K562 (cell line): ENCODE data around the gene HRH1. TPM values are rescaled to one million over a fixed set of nuclear protein-coding genes. Genes with fewer than 3 reads are reported as not detected.
"Not testable (repeated sequence)": the region's sequence is repeated elsewhere in the genome, so short reads cannot be mapped to it uniquely, and the experiment has no call there.

Experiments used
- ATAC-seq: fragments of 200-7000 bp; cut with Tn5 transposase; 3 replicates; pipeline ENCODE4 v1.9.1; 2020; ENCODE audit warnings: moderate library complexity
- BruUV-seq: library from RNA; stranded (reverse); fragments of 400-500 nt; replicated peaks from 2 replicates; lab custom pipeline; 2021; lab: Mats Ljungman, UMichigan
- CTCF ChIA-PET: fragments of 300-600 bp; formaldehyde crosslinking; extraction: SDS; loops from one replicate; lab custom pipeline; 2021; ENCODE audit warnings: low intra/inter-chr PET ratio; lab: Yijun Ruan, JAX
- POLR2A ChIA-PET: fragments of 300-600, 350-650 bp; sonication (Branson Sonifier 250); formaldehyde crosslinking; extraction: SDS; loops from one replicate; lab custom pipeline; 2021; ENCODE audit warnings: antibody characterized with exemption, inconsistent platforms; lab: Yijun Ruan, JAX
- DNase-seq, 4 experiments: peaks; one replicate each; pipeline versions ENCODE4 v3.0.0 to v3.0.0-alpha.2; 2011 to 2018; ENCODE audit warnings: low spot score in 3 of 4, mixed read lengths in 3 of 4; ENCODE audit errors: extremely low read depth in 1 of 4
- FAIRE-seq: peaks from 2 replicates; lab custom pipeline; 2011; peaks lifted over from hg19 to GRCh38; lab: Jason Lieb, UNC
- H2AFZ ChIP-seq: 2 replicates; pipeline ENCODE4 v1.6.0; 2011; ENCODE audit warnings: low read depth, low read length, control low read depth, inconsistent platforms
- H3K27ac ChIP-seq: fragments of 200-600 bp; 3 replicates; pipeline ENCODE4 v1.8.0; 2011; ENCODE audit warnings: low read depth, mild to moderate bottlenecking, control low read depth, inconsistent platforms, low read length, moderate library complexity, mixed read lengths; ENCODE audit errors: extremely low read depth
- H3K27me3 ChIP-seq, 2 experiments: fragments of 300-600 bp in 1 of 2; 2 replicates in 1 of 2; 3 replicates in 1 of 2; pipeline versions ENCODE4 v1.6.0 to v1.8.0; 2011; ENCODE audit warnings: inconsistent platforms in 2 of 2, low read length in 2 of 2, mild to moderate bottlenecking in 1 of 2, mixed read lengths in 1 of 2, moderate library complexity in 1 of 2; ENCODE audit not compliant: control insufficient read depth in 2 of 2, insufficient read depth in 2 of 2
- H3K36me3 ChIP-seq: fragments of 300-600 bp; 3 replicates; pipeline ENCODE4 v1.8.0; 2011; ENCODE audit warnings: mild to moderate bottlenecking, low read length, inconsistent platforms; ENCODE audit not compliant: control insufficient read depth, insufficient read depth
- H3K4me1 ChIP-seq, 2 experiments: fragments of 200-600 bp in 1 of 2; replicated peaks in 1 of 2; 2 replicates in 1 of 2; 3 replicates in 1 of 2; pipeline versions ENCODE4 v1.5.1 to v1.8.0; 2011; ENCODE audit warnings: inconsistent platforms in 2 of 2, low read length in 2 of 2, mild to moderate bottlenecking in 1 of 2, mixed read lengths in 1 of 2, moderate library complexity in 1 of 2; ENCODE audit not compliant: control insufficient read depth in 2 of 2, insufficient read depth in 2 of 2
- H3K4me2 ChIP-seq: 2 replicates; pipeline ENCODE4 v1.6.1; 2011; ENCODE audit warnings: low read length, control low read depth, inconsistent platforms, mixed read lengths; ENCODE audit not compliant: insufficient read depth
- H3K4me3 ChIP-seq: fragments of 200-600 bp; sonication (generic), shearing (Covaris generic); 2 replicates; pipeline ENCODE4 v1.5.1; 2016; ENCODE audit warnings: control low read depth, inconsistent platforms
- H3K79me2 ChIP-seq: fragments of 200-600 bp; 3 replicates; pipeline ENCODE4 v1.8.0; 2011; ENCODE audit warnings: low read length, inconsistent platforms; ENCODE audit not compliant: control insufficient read depth, insufficient read depth
- H3K9ac ChIP-seq, 2 experiments: 2 replicates each; pipeline versions ENCODE4 v1.6.0 to v1.6.1; 2011; ENCODE audit warnings: low read depth in 2 of 2, low read length in 2 of 2, control low read depth in 1 of 2, inconsistent platforms in 1 of 2, mild to moderate bottlenecking in 1 of 2, mixed read lengths in 1 of 2; ENCODE audit not compliant: insufficient read depth in 1 of 2
- H3K9me1 ChIP-seq: one replicate; pipeline ENCODE4 v1.6.0; 2011; ENCODE audit warnings: inconsistent platforms, mild to moderate bottlenecking, low read length, moderate library complexity; ENCODE audit not compliant: control insufficient read depth, insufficient read depth
- H3K9me3 ChIP-seq: replicated peaks from 2 replicates; pipeline ENCODE4 v1.5.1; 2011; ENCODE audit warnings: low read depth, low read length, inconsistent platforms; ENCODE audit not compliant: control insufficient read depth, insufficient read depth
- H4K20me1 ChIP-seq: replicated peaks from 2 replicates; pipeline ENCODE4 v1.6.1; 2011; ENCODE audit warnings: low read length, inconsistent platforms, mixed read lengths; ENCODE audit not compliant: control insufficient read depth, insufficient read depth
- CEBPB ChIP-seq: fragments of 450-650 bp; IDR thresholded peaks from 2 replicates; pipeline ENCODE4 v1.6.1; 2016; ENCODE audit warnings: missing genetic modification characterization, missing compliant biosample characterization
- CTCF ChIP-seq, 3 experiments: IDR thresholded peaks in 2 of 3; conservative IDR thresholded peaks in 1 of 3; 2 replicates each; pipeline ENCODE4 v1.5.1; 2011 to 2012; ENCODE audit warnings: low read length in 3 of 3, mild to moderate bottlenecking in 3 of 3, control low read depth in 2 of 3, improper control_type of control experiment in 1 of 3, inconsistent platforms in 1 of 3, low read depth in 1 of 3, mixed read lengths in 1 of 3, moderate library complexity in 1 of 3; ENCODE audit not compliant: insufficient read depth in 2 of 3
- RAD21 ChIP-seq, 2 experiments: fragments of 250-450 bp in 1 of 2; fragments of 450-650 bp in 1 of 2; sonication (Bioruptor Pico) in 1 of 2; formaldehyde crosslinking in 1 of 2; IDR thresholded peaks in 1 of 2; conservative IDR thresholded peaks in 1 of 2; 2 replicates each; pipeline versions ENCODE4 v1.4.0 to v1.8.0; 2020 to 2022; ENCODE audit warnings: mild to moderate bottlenecking in 2 of 2, moderate library complexity in 1 of 2
- REST ChIP-seq, 2 experiments: fragments of 450-650 bp; formaldehyde crosslinking in 1 of 2; IDR thresholded peaks; 2 replicates each; pipeline versions ENCODE4 v1.4.0 to v1.6.1; 2014 to 2020; ENCODE audit warnings: mild to moderate bottlenecking in 2 of 2, borderline replicate concordance in 1 of 2, low read depth in 1 of 2
- SMC3 ChIP-seq: conservative IDR thresholded peaks from 2 replicates; pipeline ENCODE4 v1.6.1; 2011; ENCODE audit warnings: low read depth, low read length, improper control_type of control experiment; ENCODE audit not compliant: insufficient read depth
- WGBS: fragments of 100-300 bp; shearing (Covaris generic); methylation state at CpG from one replicate; pipeline ENCODE4 v1.1.6; 2016; ENCODE audit warnings: low coverage, mixed read lengths; ENCODE audit not compliant: insufficient coverage; ENCODE audit errors: missing lambda C conversion rate; 5-methylcytosine and 5-hydroxymethylcytosine counted together
- in situ Hi-C: fragments of 300-500 bp; cut with MboI; formaldehyde crosslinking; loops from 4 replicates; pipeline ENCODE4 v1.15.0; 2018; ENCODE audit warnings: inconsistent platforms, mixed read lengths
- intact Hi-C: fragments of 100-400 bp; cut with micrococcal nuclease; formaldehyde crosslinking; loops from 2 replicates; pipeline ENCODE4 v1.14.2; 2022
- polyA plus RNA-seq, 8 experiments: library from polyadenylated mRNA; depleted of rRNA in 4 of 8; stranded (reverse) in 5 of 8; unstranded in 3 of 8; fragments of >200 nt; fragmentation: Nextera tagmentation in 2 of 8; fragmentation: Illumina TruSeq in 1 of 8; extraction: Ambion mirVana in 2 of 8; extraction: Trizol in 1 of 8; gene quantifications; 2 replicates each; pipeline versions ENCODE4 v1.2.1 to v1.2.3, GENCODE V29; 2011 to 2014; ENCODE audit warnings: inconsistent platforms in 1 of 8, missing spikeins in 1 of 8
- total RNA-seq, 7 experiments: library from RNA; depleted of rRNA in 6 of 7; stranded (reverse); fragments of >200 nt in 6 of 7; fragmentation: Illumina TruSeq in 2 of 7; extraction: Trizol in 2 of 7; gene quantifications; 2 replicates each; pipeline versions ENCODE4 v1.2.1 to v1.2.3, GENCODE V29; 2011 to 2021; ENCODE audit warnings: low replicate concordance in 1 of 7

Gene HRH1
- total and polyA plus RNA-seq, 9 of the 15 experiments (the other 6 are each of a cell fraction or from before 2014, with no cell fraction given): 0.03 to 0.15 (median 0.06) TPM; not detected in 1

GRCh38 chr3:11205881-11206280, 51.6 kb downstream of the HRH1 start:
- H3K79me2 ChIP-seq; H3K27ac ChIP-seq; H3K36me3 ChIP-seq; BruUV-seq; H4K20me1 ChIP-seq; H3K4me1 ChIP-seq; FAIRE-seq; H3K9me1 ChIP-seq; H3K4me2 ChIP-seq; H2AFZ ChIP-seq; H3K4me3 ChIP-seq; H3K9me3 ChIP-seq; CTCF ChIA-PET; in situ Hi-C loops; H3K9ac ChIP-seq; TF ChIP-seq REST (CRISPR knock-in tag; IDR thresholded peaks at IDR 0.05; ENCODE audit: low read depth): not testable (repeated sequence)
- 3% methylated on average over 9 of the region's 14 CpGs for WGBS
- H3K27me3 ChIP-seq: peaks cover 32 to 71% of the 10 kb centered on the region in 2 experiments
- DNase-seq (peak; percentile 41 to 50 (median 42)), ATAC-seq (peak; percentile 79)
- TF ChIP-seq CEBPB (tag): 0 out of 2 replicates have a peak, but pooled peaks have one; percentile 18
- peak; percentile 25 to 50 (median 46); a peak in 3 of 6 replicates for TF ChIP-seq CTCF (IDR thresholded peaks at IDR 0.05 in 2 of 3, conservative IDR thresholded peaks at IDR 0.05 in 1 of 3; ENCODE audit: insufficient read depth in 2 of 3, low read depth in 1 of 3, low read length in 3 of 3)
- TF ChIP-seq SMC3: 0 out of 2 replicates have a peak, but pooled peaks have one; percentile 11
- peak in 1 of 2 experiments; percentile 58; a peak in 2 of 4 replicates for TF ChIP-seq RAD21 (CRISPR knock-in tag; conservative IDR thresholded peaks at IDR 0.05 in 1 of 2, IDR thresholded peaks at IDR 0.05 in 1 of 2)
- peak; percentile 37; the same call in 1 of the 2 replicates for TF ChIP-seq REST (IDR thresholded peaks at IDR 0.05; ENCODE audit: borderline replicate concordance)
- intact Hi-C loops: loop anchor here (5.0 kb wide), 2 partner anchors 49 to 149 kb away; no protein-coding TSS in a partner anchor
- POLR2A ChIA-PET: interaction anchor here (0.6 to 1.1 kb wide), 4 partner anchors 9 to 592 kb away, joined by 3 to 4 read pairs (median 4); no protein-coding TSS in a partner anchor
